ENCODE measurements around the gene PELI2.

The PELI2 gene

DNA sequence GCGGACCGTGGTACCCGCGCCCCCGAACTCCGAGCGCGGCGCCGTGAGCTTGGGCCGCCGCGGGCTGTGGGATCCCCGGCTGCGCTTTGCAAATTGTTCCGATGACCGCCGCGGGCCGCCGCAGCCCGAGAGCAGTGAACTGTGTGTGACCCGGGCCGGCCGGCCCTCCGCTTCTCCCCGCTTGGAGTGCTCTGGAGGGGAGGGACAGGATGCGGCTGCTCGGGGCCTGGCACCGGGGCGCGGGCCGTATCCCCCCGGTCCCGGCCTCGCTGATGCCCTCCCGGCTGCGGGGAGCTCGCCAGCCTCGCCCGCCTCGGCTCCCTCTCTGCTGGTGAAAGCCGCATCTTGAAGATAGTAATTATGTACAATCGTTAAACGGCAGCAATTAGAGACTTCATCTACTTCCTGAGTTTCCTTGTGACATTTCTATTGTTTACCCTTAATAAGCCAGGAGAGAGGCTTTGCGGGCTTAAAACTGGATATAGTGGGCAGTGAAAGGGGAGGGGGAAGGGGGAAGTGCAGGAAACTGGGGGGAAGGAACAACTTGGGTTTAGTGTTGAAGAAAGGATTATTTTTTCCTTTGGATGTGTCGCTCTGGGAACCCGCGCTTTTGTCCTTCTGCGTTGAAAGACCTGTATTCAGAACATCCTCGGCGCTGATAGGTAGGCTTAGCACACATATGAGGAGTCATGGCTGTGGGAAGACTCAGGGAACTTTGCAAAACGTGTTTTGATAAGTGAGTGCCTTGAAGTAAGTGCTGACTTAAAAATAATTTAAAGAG is 1.2 kb downstream of the PELI2 start:
- H3K4me1 ChIP-seq (ENCODE audit: control insufficient read depth in 1 of 2, insufficient read depth in 2 of 2, low read length in 2 of 2), result peaks cover 7 to 14% of the 10 kb centered on the region in 2 donors
- H3K4me3 ChIP-seq (ENCODE audit: low read depth in 1 of 2, low read length in 2 of 2), result peak overlapping the region; percentile 83 to 90
- H3K9ac ChIP-seq (ENCODE audit: low read depth in 1 of 2, low read length in 2 of 2), result peak overlapping the region; percentile 69 to 77
- no peaks in the 10 kb centered on the region for H3K9me3 ChIP-seq (ENCODE audit: control insufficient read depth in 1 of 2, low read length in 2 of 2)
- H3K27me3 ChIP-seq (ENCODE audit: control insufficient read depth in 1 of 2, insufficient read depth in 2 of 2, low read length in 2 of 2), result no peaks in the 10 kb centered on the region
- H3K27ac ChIP-seq (ENCODE audit: low read depth, low read length), result peak overlapping the region; percentile 88
- no peaks in the 10 kb centered on the region for H3K36me3 ChIP-seq (ENCODE audit: control insufficient read depth in 1 of 2, insufficient read depth in 2 of 2, low read length in 2 of 2)

DNA sequence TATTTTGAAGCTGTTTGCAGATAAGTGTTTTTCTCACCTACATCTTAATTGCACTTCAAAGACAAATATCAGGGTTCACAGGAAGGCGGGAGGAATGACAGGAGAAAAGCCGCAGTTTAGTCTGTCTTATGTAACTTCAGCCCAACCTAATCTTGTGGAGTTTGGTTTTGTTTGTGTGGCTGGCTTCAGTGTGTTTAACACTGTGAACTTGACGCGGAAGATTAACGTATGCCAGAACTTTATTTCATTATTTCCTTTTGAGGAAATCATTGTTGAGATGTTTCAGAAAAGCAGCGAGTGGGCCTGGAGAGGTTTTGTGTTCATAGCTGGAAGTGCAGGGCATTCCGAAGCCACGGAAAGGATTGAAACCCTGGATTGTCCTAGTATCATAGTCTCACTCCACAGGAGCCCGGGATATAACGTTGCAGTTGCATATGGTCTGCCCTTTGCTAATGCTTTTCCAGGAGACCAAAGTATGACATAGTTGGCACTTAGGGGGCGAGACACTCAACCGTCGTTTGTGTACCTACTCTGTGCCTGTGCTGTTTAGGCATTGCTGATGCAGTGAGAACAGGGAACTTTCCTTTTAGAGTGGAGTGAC is 2.0 kb downstream of the PELI2 start:
- H3K4me1 ChIP-seq (ENCODE audit: control insufficient read depth in 1 of 2, insufficient read depth in 2 of 2, low read length in 2 of 2), result peaks cover 7 to 20% of the 10 kb centered on the region in 2 donors
- no peaks in the 10 kb centered on the region for H3K36me3 ChIP-seq (ENCODE audit: control insufficient read depth in 1 of 2, insufficient read depth in 2 of 2, low read length in 2 of 2)
- H3K27ac ChIP-seq (ENCODE audit: low read depth, low read length), result no peak overlapping the region
- H3K9me3 ChIP-seq (ENCODE audit: control insufficient read depth in 1 of 2, low read length in 2 of 2), result no peaks in the 10 kb centered on the region
- no peaks in the 10 kb centered on the region for H3K27me3 ChIP-seq (ENCODE audit: control insufficient read depth in 1 of 2, insufficient read depth in 2 of 2, low read length in 2 of 2)
- peak overlapping the region; percentile 69 to 77 for H3K9ac ChIP-seq (ENCODE audit: low read depth in 1 of 2, low read length in 2 of 2)
- H3K4me3 ChIP-seq (ENCODE audit: low read depth in 1 of 2, low read length in 2 of 2), result peak overlapping the region; percentile 83 to 90

DNA sequence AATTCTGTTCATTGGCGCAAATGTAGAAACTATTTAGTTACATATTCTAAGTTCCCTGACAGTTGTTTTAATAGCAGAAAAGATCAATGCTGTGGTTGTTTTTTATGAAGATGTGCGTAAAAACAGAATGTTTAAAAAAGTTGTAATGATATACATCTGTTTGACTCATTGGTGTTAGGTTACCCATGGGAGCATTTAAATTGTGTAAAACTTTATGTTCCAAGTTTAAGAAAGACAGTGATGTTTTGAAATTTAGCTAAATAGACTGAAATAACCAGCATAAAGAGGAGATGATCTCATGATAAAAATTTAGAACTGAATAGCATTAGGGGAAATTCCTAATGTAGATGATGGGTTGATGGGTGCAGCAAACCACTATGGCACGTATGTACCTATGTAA is 3.6 kb downstream of the PELI2 start:
- Histone ChIP-seq H3K4me1 (ENCODE audit: control insufficient read depth in 1 of 2, insufficient read depth in 2 of 2, low read length in 2 of 2) (peaks cover 7 to 24% of the 10 kb centered on the region in 2 donors), H3K9ac (ENCODE audit: low read depth in 1 of 2, low read length in 2 of 2) (no peak overlapping the region), H3K36me3 (ENCODE audit: control insufficient read depth in 1 of 2, insufficient read depth in 2 of 2, low read length in 2 of 2) (no peaks in the 10 kb centered on the region), H3K9me3 (ENCODE audit: control insufficient read depth in 1 of 2, low read length in 2 of 2) (no peaks in the 10 kb centered on the region), H3K4me3 (ENCODE audit: low read depth in 1 of 2, low read length in 2 of 2) (no peak overlapping the region), H3K27ac (ENCODE audit: low read depth, low read length) (no peak overlapping the region), H3K27me3 (ENCODE audit: control insufficient read depth in 1 of 2, insufficient read depth in 2 of 2, low read length in 2 of 2) (no peaks in the 10 kb centered on the region)

DNA sequence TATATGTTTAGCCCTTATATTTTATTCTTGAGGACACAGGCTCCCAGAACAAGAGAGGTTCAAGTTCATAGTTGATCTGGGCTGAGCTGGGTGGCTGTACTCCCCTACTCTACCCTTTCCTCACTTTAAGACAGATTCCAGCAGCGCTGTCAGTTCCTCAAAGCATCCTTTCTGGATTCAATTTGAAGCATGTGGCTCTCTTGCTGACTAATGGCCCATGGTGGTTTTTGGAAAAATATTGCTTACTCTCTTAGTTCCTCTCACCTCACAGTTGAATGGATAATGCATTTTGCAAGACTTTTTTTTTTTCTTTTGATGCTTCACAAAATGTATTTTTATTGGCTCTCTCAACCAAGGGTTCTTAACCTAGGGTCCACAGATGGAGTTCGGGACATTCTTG is 4.1 kb downstream of the PELI2 start:
- Histone ChIP-seq H3K4me3 (ENCODE audit: low read depth in 1 of 2, low read length in 2 of 2) (no peak overlapping the region), H3K4me1 (ENCODE audit: control insufficient read depth in 1 of 2, insufficient read depth in 2 of 2, low read length in 2 of 2) (peaks cover 7 to 21% of the 10 kb centered on the region in 2 donors), H3K9me3 (ENCODE audit: control insufficient read depth in 1 of 2, low read length in 2 of 2) (no peaks in the 10 kb centered on the region), H3K36me3 (ENCODE audit: control insufficient read depth in 1 of 2, insufficient read depth in 2 of 2, low read length in 2 of 2) (no peaks in the 10 kb centered on the region), H3K27me3 (ENCODE audit: control insufficient read depth in 1 of 2, insufficient read depth in 2 of 2, low read length in 2 of 2) (no peaks in the 10 kb centered on the region), H3K9ac (ENCODE audit: low read depth in 1 of 2, low read length in 2 of 2) (no peak overlapping the region), H3K27ac (ENCODE audit: low read depth, low read length) (no peak overlapping the region)

DNA sequence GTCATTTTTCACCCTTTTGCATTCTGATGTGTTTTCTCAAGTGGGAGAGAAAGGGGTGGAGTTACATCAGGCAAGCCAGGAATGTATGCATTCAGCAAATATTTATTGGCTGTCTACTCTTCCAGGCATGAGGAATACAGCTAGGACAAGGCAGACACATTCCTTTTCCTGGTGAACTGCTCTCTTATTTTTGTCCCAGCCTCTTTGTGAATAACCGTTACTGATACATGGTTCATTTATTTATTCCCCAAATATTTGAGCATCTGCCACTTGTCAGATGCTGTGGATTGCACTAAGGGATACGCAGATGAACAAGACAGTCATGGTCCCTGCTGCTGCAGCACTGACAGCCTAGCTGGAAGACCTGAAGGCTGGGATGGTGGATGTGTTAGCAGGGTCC is 6.1 kb downstream of the PELI2 start:
- H3K27ac ChIP-seq (ENCODE audit: low read depth, low read length), result no peak overlapping the region

DNA sequence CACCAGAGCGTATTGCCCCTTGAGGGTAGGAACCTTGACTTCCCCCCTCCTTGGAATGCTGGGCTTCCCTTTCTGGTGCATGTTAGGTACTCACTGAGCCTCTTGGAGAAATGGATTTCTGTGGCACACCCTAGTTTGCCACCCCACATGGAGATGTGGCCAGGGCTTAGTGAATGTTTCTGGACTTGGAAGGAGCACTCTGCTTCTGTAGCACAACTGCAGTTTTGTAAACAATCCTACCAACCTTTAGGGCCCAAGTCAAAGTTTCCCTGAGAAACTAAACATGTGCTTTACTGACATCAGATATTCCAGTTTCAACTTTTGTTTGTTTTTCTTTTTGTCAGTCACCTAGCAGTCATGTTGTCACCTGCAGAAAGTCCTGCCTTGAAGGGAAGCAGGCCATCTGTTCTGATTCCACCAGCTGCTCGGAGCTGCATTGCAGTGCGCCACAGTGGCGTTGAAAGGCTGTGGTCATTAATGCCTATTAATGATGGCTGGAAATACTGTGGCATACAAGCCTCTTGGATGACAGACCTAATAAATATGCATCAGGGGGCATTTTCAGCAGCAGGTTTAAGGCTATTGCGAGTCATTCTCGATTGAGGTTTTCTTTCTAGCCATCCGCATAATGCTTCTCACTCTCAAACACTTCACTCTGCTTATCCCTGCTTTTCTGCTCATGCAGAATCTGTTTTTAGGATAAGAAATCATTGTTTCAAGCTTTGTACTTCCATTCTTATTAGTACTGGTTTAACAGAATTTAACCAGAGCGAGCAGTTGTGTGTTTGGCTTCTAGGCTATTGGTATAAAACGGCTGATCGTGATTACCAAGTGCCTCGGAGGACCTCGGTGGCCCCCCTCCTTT is 7.8 kb downstream of the PELI2 start:
- Histone ChIP-seq H3K27me3 (ENCODE audit: control insufficient read depth in 1 of 2, insufficient read depth in 2 of 2, low read length in 2 of 2) (no peaks in the 10 kb centered on the region), H3K4me1 (ENCODE audit: control insufficient read depth in 1 of 2, insufficient read depth in 2 of 2, low read length in 2 of 2) (peaks cover 27 to 36% of the 10 kb centered on the region in 2 donors), H3K36me3 (ENCODE audit: control insufficient read depth in 1 of 2, insufficient read depth in 2 of 2, low read length in 2 of 2) (no peaks in the 10 kb centered on the region), H3K9ac (ENCODE audit: low read depth in 1 of 2, low read length in 2 of 2) (no peak overlapping the region), H3K9me3 (ENCODE audit: control insufficient read depth in 1 of 2, low read length in 2 of 2) (no peaks in the 10 kb centered on the region), H3K27ac (ENCODE audit: low read depth, low read length) (no peak overlapping the region), H3K4me3 (ENCODE audit: low read depth in 1 of 2, low read length in 2 of 2) (no peak overlapping the region)

More for the DNA sequence above, 6.1 kb downstream of the PELI2 start:
- Histone ChIP-seq H3K36me3 (ENCODE audit: control insufficient read depth in 1 of 2, insufficient read depth in 2 of 2, low read length in 2 of 2) (no peaks in the 10 kb centered on the region), H3K27me3 (ENCODE audit: control insufficient read depth in 1 of 2, insufficient read depth in 2 of 2, low read length in 2 of 2) (no peaks in the 10 kb centered on the region), H3K4me3 (ENCODE audit: low read depth in 1 of 2, low read length in 2 of 2) (no peak overlapping the region), H3K4me1 (ENCODE audit: control insufficient read depth in 1 of 2, insufficient read depth in 2 of 2, low read length in 2 of 2) (peaks cover 20 to 28% of the 10 kb centered on the region in 2 donors), H3K9ac (ENCODE audit: low read depth in 1 of 2, low read length in 2 of 2) (no peak overlapping the region), H3K9me3 (ENCODE audit: control insufficient read depth in 1 of 2, low read length in 2 of 2) (no peaks in the 10 kb centered on the region)

DNA sequence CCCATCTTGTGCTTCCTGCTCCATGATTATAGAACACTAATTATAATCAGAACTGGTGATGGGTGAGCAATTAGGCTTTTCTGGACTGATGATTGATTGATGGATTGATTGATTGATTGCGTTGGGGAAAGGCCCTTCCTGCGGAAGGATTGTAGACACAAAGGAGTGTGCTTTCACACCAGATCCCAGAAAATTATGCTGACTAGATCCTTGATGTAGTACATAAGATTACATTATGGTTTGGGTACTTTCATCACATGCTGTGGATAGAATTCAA is 8.4 kb downstream of the PELI2 start:
- H3K9me3 ChIP-seq (ENCODE audit: control insufficient read depth in 1 of 2, low read length in 2 of 2), result no peaks in the 10 kb centered on the region
- no peak overlapping the region for H3K4me3 ChIP-seq (ENCODE audit: low read depth in 1 of 2, low read length in 2 of 2)
- no peak overlapping the region for H3K9ac ChIP-seq (ENCODE audit: low read depth in 1 of 2, low read length in 2 of 2)
- no peak overlapping the region for H3K27ac ChIP-seq (ENCODE audit: low read depth, low read length)
- no peaks in the 10 kb centered on the region for H3K36me3 ChIP-seq (ENCODE audit: control insufficient read depth in 1 of 2, insufficient read depth in 2 of 2, low read length in 2 of 2)
- peaks cover 33 to 42% of the 10 kb centered on the region in 2 donors for H3K4me1 ChIP-seq (ENCODE audit: control insufficient read depth in 1 of 2, insufficient read depth in 2 of 2, low read length in 2 of 2)
- no peaks in the 10 kb centered on the region for H3K27me3 ChIP-seq (ENCODE audit: control insufficient read depth in 1 of 2, insufficient read depth in 2 of 2, low read length in 2 of 2)

DNA sequence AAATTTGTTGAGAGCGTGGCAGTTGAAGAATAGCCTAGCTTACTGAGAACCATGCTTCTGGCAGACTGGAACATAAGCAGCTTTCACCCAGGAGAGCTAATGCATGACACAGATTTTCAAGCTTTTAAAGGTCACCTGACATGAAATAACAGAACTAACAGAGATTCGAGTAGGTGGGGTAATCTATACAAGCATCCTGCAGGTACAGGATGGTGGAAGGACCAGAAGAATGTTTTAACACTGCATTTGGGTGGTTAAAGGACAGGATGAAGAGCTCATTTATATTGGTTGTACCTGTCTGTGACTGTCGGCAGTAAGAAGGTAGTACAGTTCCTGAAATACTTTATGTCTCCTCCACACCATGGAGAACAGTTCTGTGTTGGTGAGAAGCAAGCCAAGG is 8.9 kb downstream of the PELI2 start:
- H3K9ac ChIP-seq (ENCODE audit: low read depth in 1 of 2, low read length in 2 of 2), result no peak overlapping the region
- H3K27me3 ChIP-seq (ENCODE audit: control insufficient read depth in 1 of 2, insufficient read depth in 2 of 2, low read length in 2 of 2), result no peaks in the 10 kb centered on the region
- H3K4me1 ChIP-seq (ENCODE audit: control insufficient read depth in 1 of 2, insufficient read depth in 2 of 2, low read length in 2 of 2), result peaks cover 39 to 48% of the 10 kb centered on the region in 2 donors
- H3K4me3 ChIP-seq (ENCODE audit: low read depth in 1 of 2, low read length in 2 of 2), result no peak overlapping the region
- no peak overlapping the region for H3K27ac ChIP-seq (ENCODE audit: low read depth, low read length)
- H3K9me3 ChIP-seq (ENCODE audit: control insufficient read depth in 1 of 2, low read length in 2 of 2), result no peaks in the 10 kb centered on the region
- H3K36me3 ChIP-seq (ENCODE audit: control insufficient read depth in 1 of 2, insufficient read depth in 2 of 2, low read length in 2 of 2), result no peaks in the 10 kb centered on the region

DNA sequence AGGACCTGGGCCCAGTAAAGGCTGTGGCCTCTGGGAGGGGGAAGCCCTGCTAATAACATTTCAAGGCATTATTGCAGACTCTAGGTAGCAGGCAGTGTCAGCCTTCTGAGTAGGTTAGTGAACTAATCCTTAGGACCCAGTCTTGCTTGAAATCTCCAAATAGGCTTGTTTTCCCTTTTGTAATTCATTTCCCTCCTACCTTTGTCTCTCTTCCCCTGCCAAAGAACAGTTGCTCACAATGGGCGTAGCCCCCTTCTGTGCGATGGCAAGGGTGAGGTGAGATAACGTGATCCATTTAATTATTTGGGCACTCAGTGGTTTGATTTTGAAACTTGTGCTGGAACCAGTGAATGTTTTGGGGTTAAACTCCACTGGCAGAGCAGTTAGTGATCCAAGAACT is 10.9 kb downstream of the PELI2 start:
- Histone ChIP-seq H3K9me3 (ENCODE audit: control insufficient read depth in 1 of 2, low read length in 2 of 2) (no peaks in the 10 kb centered on the region), H3K4me1 (ENCODE audit: control insufficient read depth in 1 of 2, insufficient read depth in 2 of 2, low read length in 2 of 2) (peaks cover 45 to 53% of the 10 kb centered on the region in 2 donors), H3K27me3 (ENCODE audit: control insufficient read depth in 1 of 2, insufficient read depth in 2 of 2, low read length in 2 of 2) (no peaks in the 10 kb centered on the region), H3K36me3 (ENCODE audit: control insufficient read depth in 1 of 2, insufficient read depth in 2 of 2, low read length in 2 of 2) (no peaks in the 10 kb centered on the region), H3K9ac (ENCODE audit: low read depth in 1 of 2, low read length in 2 of 2) (no peak overlapping the region), H3K4me3 (ENCODE audit: low read depth in 1 of 2, low read length in 2 of 2) (no peak overlapping the region), H3K27ac (ENCODE audit: low read depth, low read length) (no peak overlapping the region)

DNA sequence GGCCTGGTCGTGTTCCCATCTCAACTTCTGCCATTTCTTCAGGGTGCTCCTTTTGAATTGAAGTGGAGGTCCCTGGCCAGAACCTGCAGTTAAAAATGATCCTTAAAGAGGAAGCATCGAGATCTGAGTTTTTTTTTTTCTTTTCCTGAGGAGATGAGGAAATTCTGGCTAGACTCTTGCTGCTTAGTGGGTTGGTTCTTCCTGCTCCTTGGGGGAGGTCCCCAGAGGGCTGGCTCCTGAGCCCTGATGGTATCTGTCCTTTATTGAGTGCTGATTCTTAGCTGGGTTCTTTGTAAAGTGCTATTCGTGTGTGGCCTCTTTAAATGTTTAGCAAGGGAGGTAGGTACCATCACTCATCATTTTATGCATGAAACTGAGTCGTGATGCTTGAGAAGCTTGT is 11.7 kb downstream of the PELI2 start:
- H3K27ac ChIP-seq (ENCODE audit: low read depth, low read length), result no peak overlapping the region
- peaks cover 45 to 48% of the 10 kb centered on the region in 2 donors for H3K4me1 ChIP-seq (ENCODE audit: control insufficient read depth in 1 of 2, insufficient read depth in 2 of 2, low read length in 2 of 2)
- H3K27me3 ChIP-seq (ENCODE audit: control insufficient read depth in 1 of 2, insufficient read depth in 2 of 2, low read length in 2 of 2), result no peaks in the 10 kb centered on the region
- H3K9me3 ChIP-seq (ENCODE audit: control insufficient read depth in 1 of 2, low read length in 2 of 2), result no peaks in the 10 kb centered on the region
- H3K9ac ChIP-seq (ENCODE audit: low read depth in 1 of 2, low read length in 2 of 2), result no peak overlapping the region
- H3K4me3 ChIP-seq (ENCODE audit: low read depth in 1 of 2, low read length in 2 of 2), result no peak overlapping the region
- no peaks in the 10 kb centered on the region for H3K36me3 ChIP-seq (ENCODE audit: control insufficient read depth in 1 of 2, insufficient read depth in 2 of 2, low read length in 2 of 2)

All from duodenal mucosa (tissue), 2 donors.